Bronchial epithelial cell (primary cell): Measurements from ENCODE around the gene VGLL4. TPM values are rescaled to one million over a fixed set of nuclear protein-coding genes. Genes with fewer than 3 reads are reported as not detected.

Source experiments
- DNase-seq: peaks from one replicate; pipeline ENCODE4 v3.0.0-alpha.2; 2010; ENCODE audit warnings: low read depth
- FAIRE-seq: peaks from 2 replicates; lab custom pipeline; 2011; peaks lifted over from hg19 to GRCh38; lab: Jason Lieb, UNC
- H3K27me3 ChIP-seq: 2 replicates; pipeline ENCODE4 v1.5.1; 2011; ENCODE audit warnings: low read length; ENCODE audit not compliant: control insufficient read depth, insufficient read depth
- H3K36me3 ChIP-seq: 2 replicates; pipeline ENCODE4 v1.5.1; 2011; ENCODE audit warnings: low read length; ENCODE audit not compliant: control insufficient read depth, insufficient read depth
- H3K4me3 ChIP-seq: 2 replicates; pipeline ENCODE4 v1.5.1; 2011; ENCODE audit warnings: mild to moderate bottlenecking, low read depth, low read length, control low read depth
- total RNA-seq: library from RNA; depleted of rRNA; stranded (reverse); fragments of >200 nt; gene quantifications from 2 replicates; pipeline ENCODE4 v1.2.1, GENCODE V29; 2014
- TF ChIP-seq, protein P1 (sequence below): IDR thresholded peaks from 2 replicates; pipeline ENCODE4 v1.5.1; 2011; ENCODE audit warnings: mild to moderate bottlenecking, moderate library complexity, low read length, control low read depth, inconsistent platforms; ENCODE audit not compliant: insufficient read depth, severe bottlenecking

The VGLL4 gene
- total RNA-seq, 1 donor from 2014 or later: 32.6 TPM

DNA sequence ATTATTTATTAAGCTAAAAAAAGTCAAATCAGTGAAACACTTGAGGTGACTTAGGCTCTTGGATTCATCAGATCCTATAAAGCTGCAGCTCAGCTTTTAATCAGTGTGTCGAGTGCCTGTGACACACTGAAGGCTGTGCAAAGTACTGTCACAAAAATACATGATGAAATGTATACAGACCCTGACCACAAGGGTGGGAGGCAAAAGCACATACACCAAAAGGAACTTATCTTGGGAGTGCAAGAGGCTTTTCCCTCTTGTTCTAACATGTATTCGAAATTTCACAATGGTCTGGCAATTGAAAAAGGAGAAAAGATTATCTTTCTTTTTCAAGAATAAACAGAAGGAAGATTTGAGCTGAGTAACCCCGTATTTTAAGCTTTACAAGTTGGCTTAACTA, 35.9 kb downstream of the VGLL4 start:
- TF ChIP-seq, protein P1, sequence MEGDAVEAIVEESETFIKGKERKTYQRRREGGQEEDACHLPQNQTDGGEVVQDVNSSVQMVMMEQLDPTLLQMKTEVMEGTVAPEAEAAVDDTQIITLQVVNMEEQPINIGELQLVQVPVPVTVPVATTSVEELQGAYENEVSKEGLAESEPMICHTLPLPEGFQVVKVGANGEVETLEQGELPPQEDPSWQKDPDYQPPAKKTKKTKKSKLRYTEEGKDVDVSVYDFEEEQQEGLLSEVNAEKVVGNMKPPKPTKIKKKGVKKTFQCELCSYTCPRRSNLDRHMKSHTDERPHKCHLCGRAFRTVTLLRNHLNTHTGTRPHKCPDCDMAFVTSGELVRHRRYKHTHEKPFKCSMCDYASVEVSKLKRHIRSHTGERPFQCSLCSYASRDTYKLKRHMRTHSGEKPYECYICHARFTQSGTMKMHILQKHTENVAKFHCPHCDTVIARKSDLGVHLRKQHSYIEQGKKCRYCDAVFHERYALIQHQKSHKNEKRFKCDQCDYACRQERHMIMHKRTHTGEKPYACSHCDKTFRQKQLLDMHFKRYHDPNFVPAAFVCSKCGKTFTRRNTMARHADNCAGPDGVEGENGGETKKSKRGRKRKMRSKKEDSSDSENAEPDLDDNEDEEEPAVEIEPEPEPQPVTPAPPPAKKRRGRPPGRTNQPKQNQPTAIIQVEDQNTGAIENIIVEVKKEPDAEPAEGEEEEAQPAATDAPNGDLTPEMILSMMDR: no peak
- DNase-seq: peak; percentile 75
- Histone ChIP-seq H3K4me3 (no peak overlapping the region), H3K27me3 (no peaks in the 10 kb centered on the region), H3K36me3 (no peaks in the 10 kb centered on the region)
- no peak for FAIRE-seq

DNA sequence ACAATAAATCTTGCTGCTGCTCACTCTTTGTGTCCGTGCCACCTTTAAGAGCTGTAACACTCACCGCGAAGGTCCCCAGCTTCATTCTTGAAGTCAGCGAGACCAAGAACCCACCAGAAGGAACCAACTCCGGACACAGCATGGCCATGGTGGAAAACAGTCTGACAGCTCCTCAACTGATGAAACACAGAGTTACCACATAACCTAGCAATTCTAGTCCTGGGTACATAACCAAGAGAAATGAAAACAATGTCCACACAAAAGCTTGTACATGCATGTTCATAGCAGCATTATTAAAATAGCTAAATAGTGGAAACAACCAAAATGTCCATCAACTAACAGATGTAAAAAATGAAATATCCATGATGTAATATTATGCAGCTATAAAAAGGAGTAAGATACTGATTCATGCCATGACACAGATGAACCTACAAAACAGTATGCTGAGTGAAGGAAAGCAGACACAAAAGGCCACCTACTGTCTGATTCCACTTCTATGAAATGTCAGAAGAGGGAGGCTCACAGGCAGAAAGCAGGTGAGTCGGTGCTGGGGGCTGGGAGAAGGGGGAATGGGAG, 36.8 kb downstream of the VGLL4 start:
- TF ChIP-seq, protein P1: no peak
- Histone ChIP-seq H3K4me3 (no peak overlapping the region), H3K36me3 (no peaks in the 10 kb centered on the region), H3K27me3 (no peaks in the 10 kb centered on the region)
- FAIRE-seq: no peak
- peak; percentile 71 for DNase-seq

DNA sequence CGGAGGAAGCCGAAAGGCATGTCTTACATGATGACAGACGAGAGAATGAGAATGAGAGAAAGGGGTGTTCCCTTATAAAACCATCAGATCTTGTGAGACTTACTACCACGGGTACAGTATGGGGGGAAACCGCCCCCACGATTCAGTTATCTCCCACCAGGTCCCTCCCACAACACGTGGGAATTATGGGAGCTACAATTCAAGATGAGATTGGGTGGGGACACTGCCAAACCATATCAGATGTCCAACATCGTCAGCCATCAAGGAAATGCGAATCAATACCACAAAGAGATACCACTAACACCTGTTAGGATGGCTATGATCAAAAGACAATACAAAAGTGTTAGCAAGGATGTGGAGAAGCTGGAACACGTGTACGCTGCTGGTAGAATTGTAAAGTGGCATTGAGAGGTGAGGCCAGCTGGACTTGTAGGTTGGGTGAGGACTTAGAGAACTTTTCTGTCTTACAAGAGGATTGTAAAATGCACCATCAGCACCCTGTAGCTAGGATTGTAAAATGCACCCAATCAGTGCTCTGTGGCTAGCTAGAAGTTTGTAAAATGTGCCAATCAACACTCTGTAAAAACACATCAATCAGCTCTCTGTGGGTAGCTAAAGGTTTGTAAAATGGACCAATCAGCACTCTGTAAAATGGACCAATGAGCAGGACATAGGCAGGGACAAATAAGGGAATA, 37.5 kb downstream of the VGLL4 start:
- no peak for DNase-seq
- no peaks in the 10 kb centered on the region for H3K36me3 ChIP-seq
- no peak for FAIRE-seq
- H3K27me3 ChIP-seq: no peaks in the 10 kb centered on the region
- TF ChIP-seq, protein P1: no peak
- no peak overlapping the region for H3K4me3 ChIP-seq

DNA sequence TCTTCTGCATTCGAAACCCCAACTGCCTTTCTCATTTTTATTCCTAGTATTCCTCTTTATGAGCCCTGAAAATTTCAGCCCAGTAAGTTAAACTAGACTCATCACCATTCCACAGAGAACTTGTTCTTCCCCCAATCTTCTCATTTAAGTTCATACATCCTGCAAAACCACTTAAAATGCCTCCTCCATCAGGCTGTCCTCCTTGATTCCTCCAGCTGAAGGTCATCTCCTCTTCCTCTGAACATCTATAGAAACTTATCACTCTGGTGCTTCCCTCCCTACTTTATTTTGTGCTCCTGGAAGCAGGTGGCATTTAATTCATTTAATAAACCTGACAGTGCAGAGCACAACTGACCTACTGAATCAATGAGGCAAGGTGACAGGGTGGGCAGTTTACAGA, 38.3 kb downstream of the VGLL4 start:
- TF ChIP-seq, protein P1: no peak
- Histone ChIP-seq H3K4me3 (no peak overlapping the region), H3K36me3 (no peaks in the 10 kb centered on the region), H3K27me3 (no peaks in the 10 kb centered on the region)
- DNase-seq (no peak), FAIRE-seq (no peak)

DNA sequence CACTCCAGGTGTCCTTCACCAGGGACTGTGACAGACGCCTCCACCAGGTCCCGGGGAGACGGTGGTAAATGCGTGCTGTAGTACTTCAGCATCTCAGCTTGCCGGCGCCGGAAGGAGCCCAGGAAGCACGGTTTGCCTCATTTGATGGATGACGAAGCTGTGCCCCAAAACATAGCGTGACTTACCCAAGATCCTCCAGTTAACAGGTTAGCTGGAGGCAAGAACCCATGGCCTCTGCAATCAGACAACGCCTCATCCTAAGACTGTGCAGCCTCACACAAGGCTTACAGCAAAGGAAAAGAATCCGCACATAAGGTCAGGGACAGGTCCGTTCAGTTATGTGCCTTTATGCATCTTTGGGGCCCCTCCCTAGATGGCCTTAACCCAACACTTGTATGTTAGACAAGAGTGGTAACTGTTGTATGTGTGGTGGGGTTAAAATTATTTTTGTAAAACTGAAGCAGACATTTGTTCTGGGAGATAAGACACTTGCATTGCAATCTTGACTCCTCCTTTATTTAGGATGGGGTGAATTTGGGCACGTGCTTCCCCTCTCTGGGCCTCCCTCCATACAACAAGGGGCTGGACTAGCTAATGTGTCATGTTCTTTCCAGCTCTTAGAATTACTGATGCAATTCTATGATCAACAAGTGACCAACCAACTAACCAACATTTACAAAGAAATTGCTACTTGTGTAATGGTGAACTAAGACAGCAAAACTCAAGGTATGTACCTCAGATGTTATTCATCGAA, 39.4 kb downstream of the VGLL4 start:
- H3K4me3 ChIP-seq: no peak overlapping the region
- peak; percentile 30 for DNase-seq
- no peak for FAIRE-seq
- H3K27me3 ChIP-seq: no peaks in the 10 kb centered on the region
- H3K36me3 ChIP-seq: no peaks in the 10 kb centered on the region
- TF ChIP-seq, protein P1: no peak
